Measurements from ENCODE around the gene ATOH8.

Gene ATOH8

GRCh38 chr2:85799215-85799956 is 45.6 kb downstream of the ATOH8 start:
- TF ChIP-seq, protein P1, sequence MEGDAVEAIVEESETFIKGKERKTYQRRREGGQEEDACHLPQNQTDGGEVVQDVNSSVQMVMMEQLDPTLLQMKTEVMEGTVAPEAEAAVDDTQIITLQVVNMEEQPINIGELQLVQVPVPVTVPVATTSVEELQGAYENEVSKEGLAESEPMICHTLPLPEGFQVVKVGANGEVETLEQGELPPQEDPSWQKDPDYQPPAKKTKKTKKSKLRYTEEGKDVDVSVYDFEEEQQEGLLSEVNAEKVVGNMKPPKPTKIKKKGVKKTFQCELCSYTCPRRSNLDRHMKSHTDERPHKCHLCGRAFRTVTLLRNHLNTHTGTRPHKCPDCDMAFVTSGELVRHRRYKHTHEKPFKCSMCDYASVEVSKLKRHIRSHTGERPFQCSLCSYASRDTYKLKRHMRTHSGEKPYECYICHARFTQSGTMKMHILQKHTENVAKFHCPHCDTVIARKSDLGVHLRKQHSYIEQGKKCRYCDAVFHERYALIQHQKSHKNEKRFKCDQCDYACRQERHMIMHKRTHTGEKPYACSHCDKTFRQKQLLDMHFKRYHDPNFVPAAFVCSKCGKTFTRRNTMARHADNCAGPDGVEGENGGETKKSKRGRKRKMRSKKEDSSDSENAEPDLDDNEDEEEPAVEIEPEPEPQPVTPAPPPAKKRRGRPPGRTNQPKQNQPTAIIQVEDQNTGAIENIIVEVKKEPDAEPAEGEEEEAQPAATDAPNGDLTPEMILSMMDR (IDR thresholded peaks at IDR 0.05; ENCODE audit: low read depth, low read length) = no peak
- DNase-seq (ENCODE audit: extremely low read depth, low read depth) = no peak

- DNase-seq (ENCODE audit: extremely low read depth, low read depth) = no peak
- TF ChIP-seq, protein P1 (IDR thresholded peaks at IDR 0.05; ENCODE audit: low read depth, low read length) = no peak
These were observed 46.8 kb downstream of the ATOH8 start for GRCh38 chr2:85800586-85800985.

- TF ChIP-seq, protein P1 (IDR thresholded peaks at IDR 0.05; ENCODE audit: low read depth, low read length) = no peak
These were observed 48.1 kb downstream of the ATOH8 start for GRCh38 chr2:85801871-85802270.

GRCh38 chr2:85802354-85803103 is 48.7 kb downstream of the ATOH8 start:
- no peak for DNase-seq (ENCODE audit: extremely low read depth, low read depth)
- TF ChIP-seq, protein P1 (IDR thresholded peaks at IDR 0.05; ENCODE audit: low read depth, low read length) = no peak

More at GRCh38 chr2:85801871-85802270, 48.1 kb downstream of the ATOH8 start:
- no peak for DNase-seq (ENCODE audit: extremely low read depth, low read depth)

GRCh38 chr2:85803704-85804425 is 50.1 kb downstream of the ATOH8 start:
- no peak for DNase-seq (ENCODE audit: extremely low read depth, low read depth)
- TF ChIP-seq, protein P1 (IDR thresholded peaks at IDR 0.05; ENCODE audit: low read depth, low read length) = no peak

- DNase-seq (ENCODE audit: extremely low read depth, low read depth) = no peak
- TF ChIP-seq, protein P1 (IDR thresholded peaks at IDR 0.05; ENCODE audit: low read depth, low read length) = peak; percentile 54
These were observed 50.8 kb downstream of the ATOH8 start for GRCh38 chr2:85804583-85804982.

All from AG09319 (cell line).